ENCODE data around the gene CNTNAP2. TPM values are rescaled to one million over a fixed set of nuclear protein-coding genes. Genes with fewer than 3 reads are reported as not detected.

CNTNAP2 gene
- total RNA-seq, 2 donors from 2014 or later = 4.4 to 8.5 TPM

DNA sequence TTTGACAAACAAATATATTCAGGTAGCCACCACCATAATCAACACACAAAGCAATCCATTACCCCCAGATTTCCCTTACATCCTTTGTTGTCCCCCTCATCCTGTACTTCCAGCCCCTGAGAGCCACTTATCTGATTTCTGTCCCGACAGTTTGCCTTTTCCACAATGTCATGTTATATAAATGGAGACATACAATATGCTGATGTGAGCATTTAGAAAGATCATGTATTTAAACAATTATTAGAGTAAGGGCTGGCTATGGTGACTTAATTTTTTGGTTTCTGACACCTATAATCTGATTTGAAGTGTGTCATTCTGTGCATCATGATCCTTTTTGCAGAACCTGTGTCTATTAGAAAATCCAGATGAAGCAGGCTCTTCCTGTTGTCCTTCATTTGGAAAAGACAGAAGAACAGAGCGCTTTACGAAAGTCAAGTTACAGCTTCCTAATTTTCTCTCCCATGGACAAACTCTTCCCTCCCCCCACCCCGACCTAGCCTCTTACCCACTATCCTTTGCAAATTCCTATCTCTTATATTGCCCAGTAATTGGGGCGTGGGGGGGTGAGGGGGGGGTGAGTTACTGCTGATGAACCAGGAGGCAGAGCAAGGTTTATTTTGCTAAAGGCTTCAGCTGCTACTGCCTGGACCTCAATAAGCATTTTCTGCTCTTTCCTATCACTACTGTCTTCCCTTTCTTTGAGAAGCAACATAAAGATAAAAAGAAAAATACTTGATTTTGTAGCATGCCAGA lies 2221.6 kb downstream of the CNTNAP2 start:
- no peak for DNase-seq
- no peaks in the 10 kb centered on the region for H3K27me3 ChIP-seq

GRCh38 chr7:148340438-148341280 lies 2224.1 kb downstream of the CNTNAP2 start:
- DNase-seq = no peak
- no peaks in the 10 kb centered on the region for H3K9me3 ChIP-seq
- no peaks in the 10 kb centered on the region for H3K36me3 ChIP-seq
- H3K9ac ChIP-seq (ENCODE audit: low read depth in 2 of 2, low read length in 2 of 2) = no peak overlapping the region
- no peaks in the 10 kb centered on the region for H3K27me3 ChIP-seq
- H3K4me1 ChIP-seq = no peaks in the 10 kb centered on the region
- no peak overlapping the region for H3K4me3 ChIP-seq
- intact Hi-C loops (cut with DNase I) = no loop called here
- TF ChIP-seq CTCF (IDR thresholded peaks at IDR 0.05) = no peak
- H3K27ac ChIP-seq = no peak overlapping the region

More for the DNA sequence above, 2221.6 kb downstream of the CNTNAP2 start:
- Histone ChIP-seq H3K36me3 (no peaks in the 10 kb centered on the region), H3K4me1 (no peaks in the 10 kb centered on the region), H3K27ac (no peak overlapping the region), H3K9me3 (no peaks in the 10 kb centered on the region), H3K4me3 (no peak overlapping the region), H3K9ac (ENCODE audit: low read depth in 2 of 2, low read length in 2 of 2) (no peak overlapping the region)
- no peak for TF ChIP-seq CTCF (IDR thresholded peaks at IDR 0.05)
- intact Hi-C loops (cut with DNase I) = no loop called here

DNA sequence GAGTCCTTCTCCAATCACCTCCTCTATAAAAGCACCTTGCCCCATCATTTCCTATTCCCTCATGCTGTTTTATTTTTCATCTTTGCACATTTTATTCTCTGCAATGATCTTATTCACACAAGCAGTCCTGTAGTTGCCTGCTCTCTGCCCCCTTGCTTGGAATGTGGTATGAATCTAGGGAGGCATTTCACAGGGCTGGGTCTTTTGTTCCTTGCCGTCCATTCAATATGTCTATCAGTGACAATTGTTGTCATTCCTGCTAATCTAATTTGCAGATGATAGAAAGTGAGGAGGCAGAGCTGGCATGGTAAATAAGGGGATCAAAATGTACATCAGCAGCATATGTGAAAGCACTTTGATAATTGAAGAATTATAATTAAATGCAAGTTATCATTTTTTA lies 2227.8 kb downstream of the CNTNAP2 start:
- H3K9me3 ChIP-seq = no peaks in the 10 kb centered on the region
- intact Hi-C loops (cut with DNase I) = no loop called here
- H3K4me1 ChIP-seq = no peaks in the 10 kb centered on the region
- no peak overlapping the region for H3K9ac ChIP-seq (ENCODE audit: low read depth in 2 of 2, low read length in 2 of 2)
- no peak overlapping the region for H3K27ac ChIP-seq
- H3K36me3 ChIP-seq = no peaks in the 10 kb centered on the region
- no peak for TF ChIP-seq CTCF (IDR thresholded peaks at IDR 0.05)
- H3K4me3 ChIP-seq = no peak overlapping the region
- no peak for DNase-seq
- no peaks in the 10 kb centered on the region for H3K27me3 ChIP-seq

- Histone ChIP-seq H3K36me3 (no peaks in the 10 kb centered on the region), H3K4me3 (no peak overlapping the region), H3K9ac (ENCODE audit: low read depth in 2 of 2, low read length in 2 of 2) (no peak overlapping the region), H3K27me3 (no peaks in the 10 kb centered on the region), H3K4me1 (no peaks in the 10 kb centered on the region), H3K9me3 (no peaks in the 10 kb centered on the region), H3K27ac (no peak overlapping the region)
- DNase-seq = no peak
- TF ChIP-seq CTCF (IDR thresholded peaks at IDR 0.05) = no peak
- intact Hi-C loops (cut with DNase I) = no loop called here
These were observed 2231.4 kb downstream of the CNTNAP2 start for GRCh38 chr7:148347981-148348380.

GRCh38 chr7:148348466-148348865 lies 2231.9 kb downstream of the CNTNAP2 start:
- Histone ChIP-seq H3K4me3 (no peak overlapping the region), H3K27me3 (no peaks in the 10 kb centered on the region), H3K9me3 (no peaks in the 10 kb centered on the region), H3K36me3 (no peaks in the 10 kb centered on the region), H3K4me1 (no peaks in the 10 kb centered on the region), H3K27ac (no peak overlapping the region), H3K9ac (ENCODE audit: low read depth in 2 of 2, low read length in 2 of 2) (no peak overlapping the region)
- intact Hi-C loops (cut with DNase I) = no loop called here
- no peak for DNase-seq
- no peak for TF ChIP-seq CTCF (IDR thresholded peaks at IDR 0.05)
